ENCODE results near the gene ELAC2.
A peak's percentile ranks its signal among the peaks of the same experiment; 100 is the strongest.

ELAC2 gene

GRCh38 chr17:13016881-13017654, 759 bp downstream of the ELAC2 start:
- DNase-seq, result peak; percentile 8

DNA sequence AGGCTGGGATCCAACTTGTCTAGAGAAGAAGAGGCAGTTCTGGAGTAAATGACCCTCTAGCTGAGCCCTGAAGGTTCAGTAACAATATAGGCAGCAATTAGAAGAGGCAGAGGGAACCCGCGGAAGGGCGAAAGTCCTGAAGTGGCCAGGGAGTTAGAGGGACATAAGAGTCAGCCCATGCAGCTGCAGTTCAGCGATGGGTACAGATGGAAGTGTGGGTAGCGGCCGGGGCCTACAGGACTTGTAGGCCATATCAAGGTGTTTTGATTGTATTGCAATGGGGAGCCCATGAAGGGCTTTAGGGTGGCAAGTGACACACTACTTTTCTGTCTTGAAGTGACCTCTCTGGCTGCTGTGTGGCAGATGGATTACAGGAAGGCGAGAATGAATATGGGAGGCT, 3.0 kb downstream of the ELAC2 start:
- DNase-seq, result no peak

DNA sequence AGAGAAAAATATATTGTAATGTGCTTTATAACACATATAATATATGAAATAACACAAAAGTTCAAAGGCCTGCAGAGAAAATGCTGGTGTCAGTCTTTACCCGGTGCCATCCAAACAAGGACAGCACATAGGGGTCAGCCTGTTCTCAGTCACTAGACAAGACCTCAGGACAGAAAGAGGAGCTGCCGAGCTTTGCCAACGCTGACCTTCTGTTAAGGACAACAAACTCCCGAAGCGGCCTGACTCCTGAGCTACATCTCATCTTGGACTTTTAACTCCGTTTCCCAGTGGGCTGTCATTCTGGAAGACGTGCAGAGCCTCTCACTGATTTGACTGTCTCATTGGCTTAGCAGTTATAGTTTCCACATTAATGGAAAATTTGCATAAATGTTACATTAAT, 6.9 kb downstream of the ELAC2 start:
- no peak for DNase-seq

- no peak for DNase-seq
Measured at GRCh38 chr17:13008461-13008860, 9.4 kb downstream of the ELAC2 start.

- no peak for DNase-seq
Measured at GRCh38 chr17:13005530-13005929, 12.3 kb downstream of the ELAC2 start.

DNA sequence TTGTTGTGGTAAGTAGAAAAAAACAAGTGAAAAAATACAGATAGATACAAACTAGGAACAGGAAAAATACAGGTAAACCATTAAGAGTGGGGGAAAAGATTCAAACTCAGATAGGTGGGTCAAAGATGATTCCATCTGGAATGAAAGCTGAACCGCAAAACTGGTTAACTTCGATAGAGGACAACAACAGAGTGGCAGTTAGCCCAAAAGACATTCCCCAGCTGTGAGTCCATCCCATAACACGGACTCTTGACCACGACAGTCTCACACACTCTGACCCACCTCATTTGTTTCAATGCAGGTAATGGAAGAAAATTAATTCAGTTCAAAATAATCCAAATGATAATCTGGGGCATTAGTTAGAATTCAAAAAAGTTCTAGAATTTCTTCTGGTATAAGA, 13.5 kb downstream of the ELAC2 start:
- no peak for DNase-seq

DNA sequence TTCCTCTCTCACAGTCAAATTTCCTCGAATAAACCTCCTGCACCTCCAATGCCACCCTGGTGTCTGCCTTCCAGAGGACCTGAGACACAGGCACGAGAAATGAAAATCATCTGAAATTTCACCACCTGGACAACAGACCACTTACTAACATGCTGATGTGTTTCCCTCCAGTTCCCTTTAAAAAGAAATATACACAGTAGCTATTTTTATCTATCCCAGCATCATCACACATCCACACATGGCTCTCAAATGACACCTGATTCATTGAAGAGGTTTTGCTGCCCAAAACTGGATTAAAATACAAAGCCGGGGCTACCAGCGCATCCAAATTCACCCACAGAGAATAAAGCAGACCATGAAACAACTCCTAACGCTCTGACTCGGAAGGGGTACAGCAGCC, 13.9 kb downstream of the ELAC2 start:
- no peak for DNase-seq

DNA sequence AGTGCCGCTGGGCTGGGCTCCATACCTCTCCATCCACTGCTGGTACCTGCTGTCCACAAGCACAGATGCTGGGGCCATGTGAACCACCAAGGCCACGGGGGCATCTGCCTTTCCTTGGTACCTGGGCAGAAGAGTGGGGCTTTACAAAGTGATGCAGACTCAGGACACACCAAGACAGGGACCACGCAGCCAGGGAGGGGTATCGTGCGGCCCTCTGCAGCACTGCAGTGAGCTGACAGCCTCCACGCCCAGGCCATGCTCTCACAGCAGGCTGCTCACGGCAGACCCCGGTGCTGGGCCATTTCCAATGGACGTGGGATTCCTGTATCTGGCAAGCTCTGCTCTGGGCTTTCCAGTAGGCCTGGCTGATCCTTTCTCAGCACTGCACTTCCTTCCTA, 14.4 kb downstream of the ELAC2 start:
- DNase-seq, result no peak

DNA sequence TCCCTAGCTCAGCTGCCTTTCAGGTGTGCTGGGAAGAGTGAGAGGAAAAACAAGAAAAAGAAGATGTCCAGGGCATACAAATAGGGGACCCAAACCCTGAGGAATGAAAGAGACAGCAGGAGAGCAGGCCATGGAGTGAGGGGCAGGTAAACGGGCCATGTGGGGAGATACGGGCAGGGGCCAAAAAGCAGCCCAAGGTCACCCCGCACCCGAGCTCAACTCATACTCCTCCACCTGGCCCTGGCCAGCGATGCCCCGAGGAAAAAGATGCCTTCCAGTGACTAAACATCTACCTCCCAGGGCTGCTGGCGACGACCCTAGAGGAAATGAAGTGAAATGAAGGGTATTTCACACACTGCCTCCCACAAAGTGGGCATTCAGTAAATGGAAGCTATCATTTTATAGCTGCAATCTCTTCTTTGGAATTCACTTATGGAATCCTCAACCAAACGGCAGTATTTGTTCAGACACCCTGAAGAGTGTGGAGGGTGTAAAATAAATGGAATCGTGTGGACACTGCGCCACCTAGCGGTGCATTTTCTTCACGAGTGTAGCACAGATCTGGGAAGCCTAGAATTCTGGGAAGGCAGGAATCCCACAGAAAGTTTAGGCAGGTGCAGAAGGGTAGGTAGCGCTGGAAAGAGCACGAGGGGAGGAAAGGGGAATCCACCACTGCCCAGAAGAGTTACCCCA, 14.9 kb downstream of the ELAC2 start:
- peak; percentile 72 for DNase-seq

- DNase-seq, result no peak
Measured at GRCh38 chr17:13001991-13002615, 15.7 kb downstream of the ELAC2 start.

- no peak for DNase-seq
Measured at GRCh38 chr17:13000561-13000960, 17.3 kb downstream of the ELAC2 start.

DNA sequence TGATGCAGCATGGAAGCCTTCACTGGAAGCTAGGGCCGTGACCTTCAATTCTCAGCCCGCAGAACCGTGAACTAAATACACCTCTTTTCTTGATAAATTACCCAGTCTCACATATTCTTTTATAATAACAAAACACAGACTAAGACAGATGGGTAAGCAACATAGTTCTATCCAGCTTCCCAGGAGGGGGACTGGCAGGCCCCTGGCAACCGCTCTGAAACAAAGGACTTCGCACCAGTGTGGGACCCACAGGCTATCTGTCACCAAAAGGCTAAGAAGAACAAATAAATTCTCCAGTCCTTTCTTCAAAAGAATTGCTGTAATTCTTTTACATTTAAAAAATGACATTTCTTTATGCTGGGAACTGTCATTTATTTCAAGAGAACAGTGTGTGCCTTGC, 19.0 kb downstream of the ELAC2 start:
- DNase-seq, result no peak

- DNase-seq, result no peak
Measured at GRCh38 chr17:12998461-12998860, 19.4 kb downstream of the ELAC2 start.

DNA sequence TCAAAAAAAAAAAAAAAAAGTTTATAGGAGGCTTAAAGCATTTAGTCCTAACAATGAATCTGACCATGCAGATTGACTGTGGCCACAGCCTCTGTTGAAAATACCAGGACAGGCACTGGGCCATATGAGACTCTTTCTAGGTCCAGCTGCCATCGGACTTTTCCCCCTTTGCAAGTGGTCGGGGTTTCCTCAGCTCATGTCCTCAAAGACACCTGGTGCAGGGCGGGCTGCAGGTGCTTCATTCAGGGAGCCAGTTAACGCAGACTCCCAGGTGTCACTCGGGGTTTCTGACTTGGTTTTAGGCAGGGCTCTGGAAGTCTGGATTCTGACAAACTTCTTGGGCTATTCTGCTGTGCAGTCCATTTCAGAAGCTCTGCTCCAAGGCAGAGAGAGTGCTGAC, 20.9 kb downstream of the ELAC2 start:
- no peak for DNase-seq

DNA sequence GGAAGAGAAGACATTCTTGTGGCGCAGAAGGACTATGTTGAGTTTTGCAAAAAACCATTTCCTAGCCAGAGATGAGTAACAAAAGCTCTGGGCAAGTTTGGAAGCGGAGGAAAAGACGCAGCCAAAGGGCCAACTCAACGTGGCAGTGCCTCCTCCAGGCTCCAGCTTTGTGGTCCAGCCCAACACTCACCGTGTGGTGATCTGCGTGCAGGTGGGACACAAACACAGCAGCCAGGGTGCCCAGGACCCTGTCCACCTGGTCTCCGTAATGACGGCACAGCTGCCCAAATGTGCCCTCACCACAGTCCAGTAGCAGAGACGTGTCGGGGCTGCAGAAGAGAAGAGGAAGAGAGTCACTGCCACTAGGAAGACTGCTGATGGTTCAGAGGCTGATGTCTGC, 21.5 kb downstream of the ELAC2 start:
- no peak for DNase-seq

GRCh38 chr17:12995896-12996295, 21.9 kb downstream of the ELAC2 start:
- no peak for DNase-seq

- no peak for DNase-seq
Measured at GRCh38 chr17:12995106-12995895, 22.5 kb downstream of the ELAC2 start.

GRCh38 chr17:12994341-12995074, 23.3 kb downstream of the ELAC2 start:
- DNase-seq, result no peak

GRCh38 chr17:12993631-12994030, 24.2 kb downstream of the ELAC2 start:
- no peak for DNase-seq

GRCh38 chr17:12992676-12993075, 25.2 kb downstream of the ELAC2 start:
- no peak for DNase-seq

DNA sequence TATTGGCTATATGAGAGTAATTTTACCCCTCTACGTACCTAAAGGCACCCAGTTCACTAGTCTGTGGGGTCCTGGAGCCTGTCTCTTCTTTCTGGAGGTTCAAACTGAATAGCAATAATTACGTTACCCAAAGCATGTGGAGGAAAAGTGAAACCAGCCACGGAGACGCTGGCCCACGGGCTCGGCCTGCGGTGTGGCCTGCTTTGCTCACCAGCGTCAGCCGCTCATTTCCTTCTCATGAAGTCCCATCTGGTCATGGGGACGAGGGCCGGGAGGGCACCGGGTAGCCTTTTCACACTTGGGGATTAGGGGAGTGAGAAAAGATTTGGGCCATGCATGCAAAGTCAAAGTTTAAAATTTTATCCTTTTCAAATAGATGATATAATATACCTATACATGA, 26.9 kb downstream of the ELAC2 start:
- no peak for DNase-seq

GRCh38 chr17:12990041-12990808, 27.6 kb downstream of the ELAC2 start:
- no peak for DNase-seq

Data from kidney glomerular epithelial cell (primary cell).